ENCODE measurements around the gene OLFML1. TPM values are rescaled to one million over a fixed set of nuclear protein-coding genes. Genes with fewer than 3 reads are reported as not detected.

The OLFML1 gene
- total RNA-seq, 1 donor from 2014 or later: not detected

DNA sequence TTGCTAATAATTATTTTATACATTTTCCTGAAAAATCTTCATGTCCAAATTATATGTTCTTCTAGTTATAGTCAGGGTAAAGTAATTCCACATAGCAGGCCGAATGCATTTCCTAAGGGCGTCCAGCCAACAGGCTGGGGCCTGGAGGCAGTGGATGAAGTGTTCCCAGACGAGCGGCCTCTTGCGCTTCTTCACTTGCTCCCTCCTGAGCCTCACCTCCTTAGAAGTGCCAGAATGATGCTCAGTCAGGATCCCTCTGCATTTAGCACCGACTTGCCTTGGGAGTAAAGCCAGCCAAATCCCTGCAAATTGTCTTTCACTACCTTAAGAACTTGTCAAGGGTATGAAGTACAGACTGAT is 1.5 kb downstream of the OLFML1 start:
- H3K27me3 Mint-ChIP-seq (ENCODE audit: low read depth): no peaks in the 10 kb centered on the region
- no peaks in the 10 kb centered on the region for H3K9me3 Mint-ChIP-seq
- H3K27ac Mint-ChIP-seq: no peak overlapping the region
- intact Hi-C loops (cut with micrococcal nuclease): no loop called here
- H3K4me1 Mint-ChIP-seq (ENCODE audit: low read depth): no peaks in the 10 kb centered on the region
- no peak for DNase-seq (ENCODE audit: low spot score)
- no peak overlapping the region for H3K4me3 Mint-ChIP-seq (ENCODE audit: low read depth)
- H3K36me3 Mint-ChIP-seq (ENCODE audit: low read depth): no peaks in the 10 kb centered on the region

- Mint-ChIP-seq H3K9me3 (no peaks in the 10 kb centered on the region), H3K27me3 (ENCODE audit: low read depth) (no peaks in the 10 kb centered on the region), H3K27ac (no peak overlapping the region), H3K36me3 (ENCODE audit: low read depth) (no peaks in the 10 kb centered on the region), H3K4me1 (ENCODE audit: low read depth) (no peaks in the 10 kb centered on the region), H3K4me3 (ENCODE audit: low read depth) (no peak overlapping the region)
- intact Hi-C loops (cut with micrococcal nuclease): no loop called here
- no peak for DNase-seq (ENCODE audit: low spot score)
Observed at GRCh38 chr11:7487360-7487759, 2.1 kb downstream of the OLFML1 start.

DNA sequence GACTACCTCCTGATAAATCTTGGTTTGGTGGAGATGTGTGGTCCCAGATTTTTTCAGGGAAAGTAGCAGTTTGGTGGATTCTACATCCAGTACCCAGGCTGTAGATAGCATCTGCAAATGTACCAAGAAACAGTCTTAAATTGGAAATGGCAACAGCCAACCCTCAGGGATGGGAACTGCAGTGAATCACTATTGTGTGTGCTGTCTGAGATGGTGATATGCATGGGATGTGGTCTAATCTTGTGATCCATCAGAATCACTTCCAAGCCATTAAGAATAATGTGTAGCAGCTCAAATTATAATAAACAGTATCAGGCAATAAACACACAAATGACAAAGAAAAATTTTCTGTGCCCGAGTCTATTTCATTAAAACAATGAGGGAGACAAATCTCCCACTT is 3.4 kb downstream of the OLFML1 start:
- H3K4me3 Mint-ChIP-seq (ENCODE audit: low read depth): no peak overlapping the region

DNA sequence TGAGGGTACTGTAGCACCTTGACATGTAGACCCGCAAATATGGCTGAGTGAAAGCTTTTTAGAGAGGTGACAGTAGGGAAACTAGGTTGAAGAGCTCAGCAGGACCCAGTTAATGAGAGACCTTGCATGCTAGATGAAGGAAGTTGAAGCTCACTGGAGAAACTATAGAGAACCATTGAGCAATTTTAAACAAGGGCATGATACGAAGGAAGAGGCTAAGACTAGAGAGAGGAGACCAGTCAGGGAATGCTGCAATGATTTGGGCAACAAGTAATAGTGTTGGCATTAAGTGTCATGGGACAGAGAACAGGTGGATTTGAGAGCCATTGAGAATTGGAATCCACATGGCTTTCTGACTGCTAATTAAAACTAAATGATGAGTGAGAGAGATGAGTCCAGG is 4.1 kb downstream of the OLFML1 start:
- Mint-ChIP-seq H3K4me1 (ENCODE audit: low read depth) (no peaks in the 10 kb centered on the region), H3K36me3 (ENCODE audit: low read depth) (no peaks in the 10 kb centered on the region), H3K4me3 (ENCODE audit: low read depth) (no peak overlapping the region), H3K9me3 (no peaks in the 10 kb centered on the region), H3K27ac (no peak overlapping the region), H3K27me3 (ENCODE audit: low read depth) (no peaks in the 10 kb centered on the region)
- DNase-seq (ENCODE audit: low spot score): no peak
- intact Hi-C loops (cut with micrococcal nuclease): no loop called here

More for the DNA sequence above, 3.4 kb downstream of the OLFML1 start:
- no peak for DNase-seq (ENCODE audit: low spot score)
- intact Hi-C loops (cut with micrococcal nuclease): no loop called here
- Mint-ChIP-seq H3K4me1 (ENCODE audit: low read depth) (no peaks in the 10 kb centered on the region), H3K27ac (no peak overlapping the region), H3K27me3 (ENCODE audit: low read depth) (no peaks in the 10 kb centered on the region), H3K36me3 (ENCODE audit: low read depth) (no peaks in the 10 kb centered on the region), H3K9me3 (no peaks in the 10 kb centered on the region)

GRCh38 chr11:7490054-7490453 is 4.7 kb downstream of the OLFML1 start:
- no peak overlapping the region for H3K27ac Mint-ChIP-seq
- H3K36me3 Mint-ChIP-seq (ENCODE audit: low read depth): no peaks in the 10 kb centered on the region
- H3K4me3 Mint-ChIP-seq (ENCODE audit: low read depth): no peak overlapping the region
- H3K4me1 Mint-ChIP-seq (ENCODE audit: low read depth): no peaks in the 10 kb centered on the region
- H3K27me3 Mint-ChIP-seq (ENCODE audit: low read depth): no peaks in the 10 kb centered on the region
- intact Hi-C loops (cut with micrococcal nuclease): no loop called here
- no peaks in the 10 kb centered on the region for H3K9me3 Mint-ChIP-seq
- no peak for DNase-seq (ENCODE audit: low spot score)

- Mint-ChIP-seq H3K36me3 (ENCODE audit: low read depth) (no peaks in the 10 kb centered on the region), H3K27me3 (ENCODE audit: low read depth) (no peaks in the 10 kb centered on the region), H3K4me1 (ENCODE audit: low read depth) (no peaks in the 10 kb centered on the region), H3K4me3 (ENCODE audit: low read depth) (no peak overlapping the region), H3K27ac (no peak overlapping the region), H3K9me3 (no peaks in the 10 kb centered on the region)
- no peak for DNase-seq (ENCODE audit: low spot score)
- intact Hi-C loops (cut with micrococcal nuclease): no loop called here
Observed at GRCh38 chr11:7490535-7490934, 5.2 kb downstream of the OLFML1 start.

GRCh38 chr11:7492253-7492652 is 6.9 kb downstream of the OLFML1 start:
- no peak overlapping the region for H3K27ac Mint-ChIP-seq
- no peaks in the 10 kb centered on the region for H3K36me3 Mint-ChIP-seq (ENCODE audit: low read depth)
- no peak for DNase-seq (ENCODE audit: low spot score)
- no peak overlapping the region for H3K4me3 Mint-ChIP-seq (ENCODE audit: low read depth)
- no peaks in the 10 kb centered on the region for H3K27me3 Mint-ChIP-seq (ENCODE audit: low read depth)
- intact Hi-C loops (cut with micrococcal nuclease): no loop called here
- no peaks in the 10 kb centered on the region for H3K9me3 Mint-ChIP-seq
- peaks cover 6% of the 10 kb centered on the region for H3K4me1 Mint-ChIP-seq (ENCODE audit: low read depth)

- no peak overlapping the region for H3K4me3 Mint-ChIP-seq (ENCODE audit: low read depth)
- no peak for DNase-seq (ENCODE audit: low spot score)
- H3K27me3 Mint-ChIP-seq (ENCODE audit: low read depth): peaks cover 2% of the 10 kb centered on the region
- no peaks in the 10 kb centered on the region for H3K36me3 Mint-ChIP-seq (ENCODE audit: low read depth)
- H3K27ac Mint-ChIP-seq: no peak overlapping the region
- intact Hi-C loops (cut with micrococcal nuclease): no loop called here
- H3K9me3 Mint-ChIP-seq: no peaks in the 10 kb centered on the region
- peaks cover 6% of the 10 kb centered on the region for H3K4me1 Mint-ChIP-seq (ENCODE audit: low read depth)
Observed at GRCh38 chr11:7493670-7494069, 8.4 kb downstream of the OLFML1 start.

GRCh38 chr11:7494086-7494745 is 8.9 kb downstream of the OLFML1 start:
- DNase-seq (ENCODE audit: low spot score): no peak
- Mint-ChIP-seq H3K4me1 (ENCODE audit: low read depth) (peaks cover 6% of the 10 kb centered on the region), H3K36me3 (ENCODE audit: low read depth) (no peaks in the 10 kb centered on the region), H3K4me3 (ENCODE audit: low read depth) (no peak overlapping the region), H3K27me3 (ENCODE audit: low read depth) (peaks cover 2% of the 10 kb centered on the region), H3K27ac (no peak overlapping the region), H3K9me3 (no peaks in the 10 kb centered on the region)
- intact Hi-C loops (cut with micrococcal nuclease): no loop called here

GRCh38 chr11:7495882-7496551 is 10.7 kb downstream of the OLFML1 start:
- intact Hi-C loops (cut with micrococcal nuclease): no loop called here

GRCh38 chr11:7498193-7498592 is 12.9 kb downstream of the OLFML1 start:
- Mint-ChIP-seq H3K4me3 (ENCODE audit: low read depth) (no peak overlapping the region), H3K27me3 (ENCODE audit: low read depth) (peaks cover 2% of the 10 kb centered on the region), H3K27ac (no peak overlapping the region), H3K36me3 (ENCODE audit: low read depth) (no peaks in the 10 kb centered on the region), H3K4me1 (ENCODE audit: low read depth) (peaks cover 6% of the 10 kb centered on the region), H3K9me3 (no peaks in the 10 kb centered on the region)
- intact Hi-C loops (cut with micrococcal nuclease): no loop called here
- no peak for DNase-seq (ENCODE audit: low spot score)

More at GRCh38 chr11:7495882-7496551, 10.7 kb downstream of the OLFML1 start:
- Mint-ChIP-seq H3K27me3 (ENCODE audit: low read depth) (peaks cover 2% of the 10 kb centered on the region), H3K27ac (no peak overlapping the region), H3K4me3 (ENCODE audit: low read depth) (no peak overlapping the region), H3K9me3 (no peaks in the 10 kb centered on the region), H3K4me1 (ENCODE audit: low read depth) (peaks cover 6% of the 10 kb centered on the region), H3K36me3 (ENCODE audit: low read depth) (no peaks in the 10 kb centered on the region)
- DNase-seq (ENCODE audit: low spot score): no peak

DNA sequence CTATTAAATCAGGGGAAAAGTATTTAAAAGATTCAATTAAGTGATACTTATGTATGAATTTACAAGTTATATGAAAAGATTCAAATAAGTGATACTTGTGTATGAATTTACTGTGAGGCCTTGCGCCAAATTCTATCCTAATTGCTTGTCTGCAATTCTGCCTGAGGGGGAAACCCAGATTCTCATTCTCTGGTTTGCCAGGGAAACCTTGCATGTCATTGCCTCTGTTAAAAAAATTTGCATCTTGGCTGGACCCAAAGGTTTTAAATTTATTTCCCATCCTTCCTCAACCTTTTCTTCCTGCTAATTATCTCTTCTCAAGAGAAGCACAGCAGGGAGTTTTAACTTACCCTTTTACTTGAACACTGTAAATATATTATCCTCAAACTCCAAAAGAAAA is 13.8 kb downstream of the OLFML1 start:
- peaks cover 6% of the 10 kb centered on the region for H3K4me1 Mint-ChIP-seq (ENCODE audit: low read depth)
- intact Hi-C loops (cut with micrococcal nuclease): no loop called here
- H3K4me3 Mint-ChIP-seq (ENCODE audit: low read depth): no peak overlapping the region
- no peak for DNase-seq (ENCODE audit: low spot score)
- no peak overlapping the region for H3K27ac Mint-ChIP-seq
- no peaks in the 10 kb centered on the region for H3K36me3 Mint-ChIP-seq (ENCODE audit: low read depth)
- H3K27me3 Mint-ChIP-seq (ENCODE audit: low read depth): peaks cover 2% of the 10 kb centered on the region
- H3K9me3 Mint-ChIP-seq: no peaks in the 10 kb centered on the region

GRCh38 chr11:7500251-7500650 is 14.9 kb downstream of the OLFML1 start:
- Mint-ChIP-seq H3K27ac (no peak overlapping the region), H3K9me3 (no peaks in the 10 kb centered on the region), H3K27me3 (ENCODE audit: low read depth) (peaks cover 2% of the 10 kb centered on the region), H3K36me3 (ENCODE audit: low read depth) (no peaks in the 10 kb centered on the region), H3K4me3 (ENCODE audit: low read depth) (no peak overlapping the region), H3K4me1 (ENCODE audit: low read depth) (peaks cover 6% of the 10 kb centered on the region)
- intact Hi-C loops (cut with micrococcal nuclease): no loop called here
- DNase-seq (ENCODE audit: low spot score): no peak
